Measurements from ENCODE around the gene EPB41L5.

DNA sequence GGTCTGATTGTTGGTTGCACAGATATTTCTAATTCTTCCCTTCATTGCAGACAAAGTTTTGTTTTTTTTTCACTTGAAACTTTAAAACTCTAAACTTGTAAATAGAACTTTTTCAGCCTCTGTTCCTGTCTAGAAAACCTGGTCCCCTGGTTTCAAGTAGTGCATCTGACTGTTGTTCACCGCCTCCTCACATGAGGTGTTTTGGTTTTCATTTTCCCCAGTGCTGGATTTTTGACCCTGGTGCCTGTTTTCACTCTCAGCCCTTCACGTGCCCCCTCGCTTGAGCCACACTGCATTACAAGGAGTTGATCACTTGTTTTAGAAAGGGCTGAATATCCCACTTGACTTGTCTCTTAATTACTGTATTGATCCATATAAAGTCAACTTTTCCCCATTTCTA is 110.2 kb downstream of the EPB41L5 start:
- no peak for TF ChIP-seq NFATC4 (CRISPR knock-in tag; IDR thresholded peaks at IDR 0.05)
- TF ChIP-seq, protein P1, sequence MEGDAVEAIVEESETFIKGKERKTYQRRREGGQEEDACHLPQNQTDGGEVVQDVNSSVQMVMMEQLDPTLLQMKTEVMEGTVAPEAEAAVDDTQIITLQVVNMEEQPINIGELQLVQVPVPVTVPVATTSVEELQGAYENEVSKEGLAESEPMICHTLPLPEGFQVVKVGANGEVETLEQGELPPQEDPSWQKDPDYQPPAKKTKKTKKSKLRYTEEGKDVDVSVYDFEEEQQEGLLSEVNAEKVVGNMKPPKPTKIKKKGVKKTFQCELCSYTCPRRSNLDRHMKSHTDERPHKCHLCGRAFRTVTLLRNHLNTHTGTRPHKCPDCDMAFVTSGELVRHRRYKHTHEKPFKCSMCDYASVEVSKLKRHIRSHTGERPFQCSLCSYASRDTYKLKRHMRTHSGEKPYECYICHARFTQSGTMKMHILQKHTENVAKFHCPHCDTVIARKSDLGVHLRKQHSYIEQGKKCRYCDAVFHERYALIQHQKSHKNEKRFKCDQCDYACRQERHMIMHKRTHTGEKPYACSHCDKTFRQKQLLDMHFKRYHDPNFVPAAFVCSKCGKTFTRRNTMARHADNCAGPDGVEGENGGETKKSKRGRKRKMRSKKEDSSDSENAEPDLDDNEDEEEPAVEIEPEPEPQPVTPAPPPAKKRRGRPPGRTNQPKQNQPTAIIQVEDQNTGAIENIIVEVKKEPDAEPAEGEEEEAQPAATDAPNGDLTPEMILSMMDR (IDR thresholded peaks at IDR 0.05) = no peak
- no peak for TF ChIP-seq NR2C2 (CRISPR knock-in tag; IDR thresholded peaks at IDR 0.05)
